HS-27A (cell line): ENCODE measurements around the gene CFL1.
"Not testable (repeated sequence)": the region's sequence is repeated elsewhere in the genome, so short reads cannot be mapped to it uniquely, and the experiment has no call there.

Source experiments
- DNase-seq: peaks from one replicate; pipeline ENCODE4 v3.0.0-alpha.2; 2012; ENCODE audit warnings: low read depth, missing footprints

The CFL1 gene

GRCh38 chr11:65832231-65832630, 25.7 kb downstream of the CFL1 start:
- DNase-seq, result not testable (repeated sequence)

- no peak for DNase-seq
Measured at GRCh38 chr11:65829459-65829858, 28.5 kb downstream of the CFL1 start.

GRCh38 chr11:65826984-65827735, 30.8 kb downstream of the CFL1 start:
- DNase-seq, result no peak

DNA sequence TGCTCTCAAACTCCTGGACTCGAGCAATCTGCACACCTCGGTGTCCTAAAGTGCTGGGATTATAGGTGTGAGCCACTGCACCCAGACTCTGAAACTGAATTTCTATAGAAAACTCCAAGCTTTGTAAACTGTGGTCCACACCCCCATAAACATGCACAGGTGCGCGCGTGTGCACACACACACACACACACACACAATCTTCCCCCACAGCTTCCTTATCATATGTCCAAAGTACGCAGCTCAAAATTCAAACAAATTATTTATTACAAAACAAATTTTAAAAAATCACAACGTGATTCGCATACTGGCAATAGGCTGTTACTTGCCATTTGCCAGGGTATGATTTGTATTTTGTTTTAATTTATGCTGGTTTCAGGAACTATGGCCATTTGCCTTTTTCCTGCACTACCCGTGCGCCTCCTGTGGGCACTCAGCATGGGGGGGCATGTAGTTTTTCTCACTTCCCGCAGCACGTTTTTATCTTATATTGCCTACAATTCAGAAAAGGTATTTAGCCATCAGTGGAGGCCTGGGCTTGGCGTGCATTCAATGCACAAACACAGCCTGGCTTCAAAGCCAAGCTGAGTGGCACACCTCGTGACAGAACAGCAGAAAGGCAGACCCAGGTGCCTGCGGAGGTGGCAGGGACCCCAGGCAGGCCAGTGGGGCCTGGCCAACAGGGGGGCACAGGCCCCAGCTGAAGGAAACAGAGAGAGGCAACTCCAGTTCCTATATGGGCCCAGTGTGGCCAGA, 35.0 kb downstream of the CFL1 start:
- DNase-seq, result no peak

GRCh38 chr11:65821107-65821506, 36.9 kb downstream of the CFL1 start:
- no peak for DNase-seq

DNA sequence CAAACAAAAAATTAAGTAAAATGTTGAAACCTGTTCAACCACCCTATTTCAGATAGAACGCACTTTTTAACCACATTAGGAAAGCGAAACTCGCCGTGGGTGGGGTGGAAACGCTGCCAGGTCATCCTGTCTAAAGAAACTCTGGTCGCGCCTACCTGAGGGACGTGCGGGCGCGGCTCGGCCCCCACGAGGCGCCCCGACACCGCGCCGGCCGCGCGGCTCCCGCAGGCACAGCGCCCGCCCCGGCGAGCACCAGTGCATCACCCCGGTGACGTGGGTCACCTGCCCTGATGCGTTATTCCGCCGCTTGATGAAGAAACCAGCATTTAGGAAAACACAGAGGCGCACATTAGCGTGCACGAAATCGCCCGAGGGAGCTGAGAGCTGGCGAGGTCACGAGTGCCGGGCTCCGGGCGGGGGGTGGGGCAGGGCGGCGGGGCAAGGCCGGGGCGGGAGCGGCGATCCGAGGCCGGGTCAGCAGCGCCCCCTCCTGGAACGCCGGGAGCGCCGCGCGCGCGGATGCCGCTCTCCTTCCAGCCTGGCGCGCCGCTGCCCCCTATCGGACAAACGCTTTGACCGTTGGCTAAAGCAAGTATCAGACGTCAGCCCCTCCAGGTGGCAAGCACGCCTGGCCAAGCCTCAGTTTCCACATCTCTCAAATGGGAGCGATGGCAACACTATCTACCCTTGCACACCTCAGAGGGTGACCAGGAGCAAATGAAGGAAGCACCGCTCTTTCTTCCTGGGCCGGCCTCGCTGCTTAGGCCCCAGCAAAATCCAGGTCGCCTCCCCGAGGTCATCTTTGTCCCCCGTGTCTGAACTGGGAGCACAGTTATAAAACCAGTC, 39.9 kb downstream of the CFL1 start:
- DNase-seq, result peak; percentile 67

- DNase-seq, result no peak
Measured at GRCh38 chr11:65817312-65817834, 40.6 kb downstream of the CFL1 start.

DNA sequence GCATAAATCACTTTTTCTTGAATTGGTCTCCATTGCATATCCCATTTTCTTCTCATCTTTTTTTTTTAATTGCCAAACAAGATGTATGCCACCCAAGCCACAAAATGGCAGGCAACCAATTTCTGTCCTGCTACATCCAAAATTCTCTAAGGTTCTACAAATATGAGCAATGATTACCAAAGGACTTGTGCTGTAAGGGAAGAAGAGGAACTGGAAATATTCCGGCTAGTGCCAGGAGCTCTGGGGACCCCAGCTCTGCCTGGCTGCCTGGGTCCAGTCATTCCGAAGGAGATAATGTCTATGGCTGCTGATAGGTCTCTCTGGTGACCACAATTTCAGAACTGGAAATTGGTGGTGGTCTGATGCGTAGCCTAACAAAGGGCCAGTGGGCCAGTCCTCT, 41.3 kb downstream of the CFL1 start:
- no peak for DNase-seq

DNA sequence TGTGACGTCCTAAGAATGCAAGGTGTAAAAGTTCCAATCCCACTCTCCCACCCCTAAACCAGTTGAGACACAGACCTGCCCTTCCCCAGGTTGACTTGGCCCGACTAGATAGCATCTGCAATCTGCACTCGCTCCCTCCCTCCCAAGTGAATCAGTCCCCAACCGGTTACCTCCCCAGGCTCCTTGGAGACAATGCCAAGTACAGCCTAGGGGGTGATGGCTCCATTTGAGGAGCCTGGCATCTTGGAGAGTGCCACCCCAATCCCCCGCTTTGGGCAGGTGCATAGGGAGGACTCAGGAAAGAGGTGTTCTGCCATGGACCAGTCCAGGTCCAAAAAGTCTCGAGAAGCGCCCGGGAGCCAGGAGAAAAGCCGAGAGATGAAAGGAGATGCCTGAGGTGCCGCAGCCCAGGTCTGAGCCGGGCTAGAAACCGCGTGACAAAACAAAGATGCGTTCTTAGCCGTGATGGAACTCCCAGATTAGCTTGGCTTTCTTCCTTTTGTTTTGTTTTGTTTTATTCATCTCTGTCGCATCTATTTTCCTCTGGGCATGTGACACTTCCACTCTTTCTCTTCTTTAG, 42.9 kb downstream of the CFL1 start:
- no peak for DNase-seq

GRCh38 chr11:65814131-65814985, 43.6 kb downstream of the CFL1 start:
- no peak for DNase-seq

DNA sequence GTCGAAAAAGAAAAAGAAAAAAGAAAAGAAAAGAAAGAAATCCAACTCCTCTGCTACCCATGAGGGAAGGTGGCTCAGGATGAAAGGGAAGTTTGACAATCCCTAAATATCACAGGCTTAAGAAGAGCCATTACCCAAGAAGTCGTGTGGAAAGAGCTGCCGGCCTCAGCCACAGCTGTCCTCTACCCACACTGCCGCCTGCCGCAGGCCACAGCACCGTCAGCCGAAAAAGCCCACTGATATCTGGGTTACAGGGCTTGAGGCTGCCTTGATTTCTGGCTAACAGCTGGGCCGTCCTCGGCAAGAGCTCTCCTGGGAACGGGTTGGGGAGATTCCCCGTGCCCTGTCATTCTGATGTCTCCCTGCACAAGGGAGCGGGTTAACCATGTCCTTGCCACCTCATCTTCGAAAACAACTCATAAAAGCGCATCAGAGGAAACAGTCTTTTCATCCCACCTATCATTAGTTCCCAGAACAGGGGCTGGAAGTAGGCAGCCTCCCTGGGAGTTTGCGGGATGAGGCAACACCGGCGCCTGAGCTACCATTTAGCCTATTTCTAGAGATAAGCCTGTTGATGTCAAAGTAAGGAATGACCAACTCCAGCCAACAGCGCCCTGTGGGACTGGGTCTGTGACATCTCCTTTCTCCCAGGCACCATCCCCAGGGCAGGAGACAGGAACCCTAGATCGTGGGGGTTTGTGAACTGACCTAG, 46.1 kb downstream of the CFL1 start:
- DNase-seq, result no peak

- no peak for DNase-seq
Measured at GRCh38 chr11:65810046-65810868, 47.7 kb downstream of the CFL1 start.

DNA sequence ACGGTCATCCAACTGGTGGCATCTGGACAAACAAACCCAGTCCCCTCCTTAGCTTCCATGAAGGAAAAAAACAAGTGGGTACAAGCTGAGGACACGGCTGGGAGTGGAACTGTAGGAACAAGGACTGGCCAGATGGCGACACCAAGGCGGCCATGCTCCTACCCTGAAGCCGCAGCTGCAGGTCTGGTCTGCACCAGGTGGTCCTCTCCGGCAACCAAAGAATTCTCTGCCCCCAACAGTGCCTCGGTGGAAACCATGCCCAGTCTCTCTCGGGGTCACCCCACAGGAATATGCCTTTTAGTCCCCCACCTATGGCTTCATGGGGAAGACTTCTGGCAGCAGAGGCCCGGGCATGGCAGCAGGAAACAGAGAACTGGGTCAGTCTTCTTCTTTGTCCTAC, 48.5 kb downstream of the CFL1 start:
- DNase-seq, result no peak

DNA sequence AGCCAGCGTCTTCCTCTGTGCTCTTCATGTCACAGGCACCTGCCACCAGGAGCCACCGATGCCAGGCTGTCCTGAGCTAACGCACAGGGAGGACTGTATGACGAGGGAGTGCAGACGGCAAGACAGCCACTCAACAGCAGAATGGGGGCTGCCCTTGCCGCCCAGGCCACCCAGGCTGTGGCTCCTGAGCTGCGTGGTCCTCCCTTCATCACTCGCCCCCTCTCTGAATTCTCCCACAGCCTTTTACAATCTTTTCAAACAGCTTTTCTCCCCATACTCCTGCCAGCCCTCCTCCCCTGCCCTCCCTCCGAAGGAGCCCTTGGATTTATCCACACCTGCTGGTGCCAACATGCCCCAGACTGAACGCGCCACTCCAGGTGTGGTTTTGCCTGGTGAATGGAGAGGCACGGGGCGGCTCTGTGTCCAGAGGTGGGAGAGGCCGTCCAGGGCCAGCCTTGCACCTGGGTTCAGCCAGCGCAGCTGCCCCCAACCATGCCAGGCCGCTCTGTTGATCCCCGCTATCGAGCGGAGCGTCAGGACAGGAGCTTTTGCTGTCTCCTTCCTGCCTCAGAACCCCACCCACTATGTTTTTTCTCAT, 49.1 kb downstream of the CFL1 start:
- DNase-seq, result no peak

GRCh38 chr11:65806979-65807378, 51.0 kb downstream of the CFL1 start:
- DNase-seq, result no peak
